Sigmoid colon (tissue), 7 donors: ENCODE results near the gene LIMA1. TPM values are rescaled to one million over a fixed set of nuclear protein-coding genes. Genes with fewer than 3 reads are reported as not detected.

Experiments used
- DNase-seq: peaks from one replicate; pipeline ENCODE4 v3.0.0-alpha.2; 2019
- H3K27ac ChIP-seq, 4 donors: fragments of 200-600 bp; sonication (generic); one replicate each; pipeline ENCODE4 v1.5.1; 2016 to 2019; ENCODE audit warnings: mild to moderate bottlenecking in 1 of 4
- H3K27me3 ChIP-seq, 3 donors: fragments of 200-600 bp; sonication (generic); one replicate each; pipeline ENCODE4 v1.5.1; 2019; ENCODE audit warnings: mild to moderate bottlenecking in 1 of 3
- H3K36me3 ChIP-seq, 4 donors: fragments of 200-600 bp; sonication (generic); one replicate each; pipeline ENCODE4 v1.5.1; 2016 to 2019
- H3K4me1 ChIP-seq, 4 donors: fragments of 200-600 bp; sonication (generic); one replicate each; pipeline ENCODE4 v1.5.1; 2017 to 2019
- H3K4me3 ChIP-seq, 4 donors: fragments of 200-600 bp; sonication (generic); one replicate each; pipeline ENCODE4 v1.5.1; 2017 to 2019; ENCODE audit warnings: mild to moderate bottlenecking in 2 of 4, moderate library complexity in 1 of 4
- H3K9me3 ChIP-seq, 4 donors: fragments of 200-600 bp in 3 of 4; sonication (generic) in 3 of 4; one replicate each; pipeline versions ENCODE4 v1.5.1 to v1.6.1; 2013 to 2019
- CTCF ChIP-seq, 4 experiments: fragments of 450-650 bp in 3 of 4; fragments of 200-600 bp in 1 of 4; IDR thresholded peaks; one replicate each; pipeline ENCODE4 v1.5.1; 2016 to 2019; ENCODE audit warnings: antibody characterized with exemption in 4 of 4, mild to moderate bottlenecking in 3 of 4, moderate library complexity in 2 of 4
- EP300 ChIP-seq, 4 donors: sonication (generic); formaldehyde crosslinking; IDR thresholded peaks; one replicate each; pipeline ENCODE4 v1.6.1; 2017; ENCODE audit warnings: antibody characterized with exemption in 4 of 4
- POLR2A ChIP-seq, 2 donors: fragments of 450-650 bp; IDR thresholded peaks; one replicate each; pipeline ENCODE4 v1.6.1; 2016; ENCODE audit warnings: antibody characterized with exemption in 2 of 2, mild to moderate bottlenecking in 2 of 2, moderate library complexity in 2 of 2
- POLR2AphosphoS5 ChIP-seq, 4 donors: sonication (generic); formaldehyde crosslinking; IDR thresholded peaks; one replicate each; pipeline ENCODE4 v1.6.1; 2017; ENCODE audit warnings: antibody characterized with exemption in 4 of 4
- WGBS, 2 donors: extraction: QIAGEN DNeasy Blood & Tissue Kit; methylation state at CpG; one replicate each; pipeline ENCODE4 v1.1.7; 2013; 5-methylcytosine and 5-hydroxymethylcytosine counted together
- intact Hi-C: fragments of 100-400 bp; cut with DNase I; formaldehyde crosslinking; loops from one replicate; pipeline ENCODE4 v1.15.1; 2023
- polyA plus RNA-seq, 3 donors: library from polyadenylated mRNA; stranded (reverse); fragments of 200-250 nt; gene quantifications; one replicate each; pipeline ENCODE4 v1.2.3, GENCODE V29; 2013
- total RNA-seq, 4 donors: library from RNA; depleted of rRNA; stranded (reverse); fragments of >200 nt; gene quantifications; one replicate each; pipeline ENCODE4 v1.1.0, GENCODE V29; 2016
- donor health status: healthy with polysubstance abuse.
- donor health status: Bipolar disorder and iron deficiency.
- donor health status: healthy.

Gene LIMA1
- total and polyA plus RNA-seq, 7 donors, result 39.7 to 181 (median 108) TPM

GRCh38 chr12:50232206-50232605, 51.1 kb downstream of the LIMA1 start:
- TF ChIP-seq POLR2A (IDR thresholded peaks at IDR 0.05), result no peak
- no peak for TF ChIP-seq POLR2AphosphoS5 (IDR thresholded peaks at IDR 0.05)
- no peak for TF ChIP-seq EP300 (IDR thresholded peaks at IDR 0.05)
- TF ChIP-seq CTCF (IDR thresholded peaks at IDR 0.05), result no peak
- Histone ChIP-seq H3K9me3 (no peaks in the 10 kb centered on the region), H3K4me3 (no peak overlapping the region), H3K27ac (no peak overlapping the region), H3K4me1 (no peaks in the 10 kb centered on the region), H3K27me3 (no peaks in the 10 kb centered on the region), H3K36me3 (peaks cover 0 to 5% (median 0%) of the 10 kb centered on the region in 4 donors)
- no peak for DNase-seq
- intact Hi-C loops, result no loop called here
- WGBS, 2 donors, result 91% methylated on average over 4 of the region's 4 CpGs

- no peaks in the 10 kb centered on the region for H3K27me3 ChIP-seq
- H3K36me3 ChIP-seq, result no peaks in the 10 kb centered on the region
- no peaks in the 10 kb centered on the region for H3K4me1 ChIP-seq
- no peak overlapping the region for H3K27ac ChIP-seq
- no peaks in the 10 kb centered on the region for H3K9me3 ChIP-seq
- intact Hi-C loops, result no loop called here
- DNase-seq, result no peak
- TF ChIP-seq EP300 (IDR thresholded peaks at IDR 0.05), result no peak
- TF ChIP-seq POLR2A (IDR thresholded peaks at IDR 0.05), result no peak
- no peak for TF ChIP-seq CTCF (IDR thresholded peaks at IDR 0.05)
- TF ChIP-seq POLR2AphosphoS5 (IDR thresholded peaks at IDR 0.05), result no peak
- no peak overlapping the region for H3K4me3 ChIP-seq
Observed at GRCh38 chr12:50231346-50231745, 52.0 kb downstream of the LIMA1 start.

GRCh38 chr12:50230217-50230616, 53.1 kb downstream of the LIMA1 start:
- 74 to 88% methylated on average over 6 of the region's 6 CpGs for WGBS, 2 donors
- H3K9me3 ChIP-seq, result no peaks in the 10 kb centered on the region
- no peak overlapping the region for H3K4me3 ChIP-seq
- TF ChIP-seq EP300 (IDR thresholded peaks at IDR 0.05) (no peak), POLR2A (IDR thresholded peaks at IDR 0.05) (no peak), CTCF (IDR thresholded peaks at IDR 0.05) (no peak), POLR2AphosphoS5 (IDR thresholded peaks at IDR 0.05) (no peak)
- intact Hi-C loops, result no loop called here
- no peaks in the 10 kb centered on the region for H3K4me1 ChIP-seq
- no peaks in the 10 kb centered on the region for H3K27me3 ChIP-seq
- no peak overlapping the region for H3K27ac ChIP-seq
- DNase-seq, result no peak
- H3K36me3 ChIP-seq, result no peaks in the 10 kb centered on the region

- no peak for DNase-seq
- H3K4me3 ChIP-seq, result no peak overlapping the region
- WGBS, 2 donors, result 50 to 58% methylated on average over 2 of the region's 2 CpGs
- intact Hi-C loops, result loop anchor here (5.0 kb wide), 1 partner anchor 178 kb away; the partner anchor contains the start of gene LARP4
- H3K27me3 ChIP-seq, result no peaks in the 10 kb centered on the region
- peaks cover 0 to 32% (median 25%) of the 10 kb centered on the region in 4 donors for H3K4me1 ChIP-seq
- no peak for TF ChIP-seq CTCF (IDR thresholded peaks at IDR 0.05)
- no peak for TF ChIP-seq EP300 (IDR thresholded peaks at IDR 0.05)
- no peak for TF ChIP-seq POLR2A (IDR thresholded peaks at IDR 0.05)
- TF ChIP-seq POLR2AphosphoS5 (IDR thresholded peaks at IDR 0.05), result no peak
- H3K36me3 ChIP-seq, result no peaks in the 10 kb centered on the region
- H3K9me3 ChIP-seq, result no peaks in the 10 kb centered on the region
- peak overlapping the region in 3 of 4 donors; percentile 83 to 89 (median 86) for H3K27ac ChIP-seq
Observed at GRCh38 chr12:50224026-50224692, 59.2 kb downstream of the LIMA1 start.
